ENCODE data around the gene ZNF428.

ZNF428 gene

DNA sequence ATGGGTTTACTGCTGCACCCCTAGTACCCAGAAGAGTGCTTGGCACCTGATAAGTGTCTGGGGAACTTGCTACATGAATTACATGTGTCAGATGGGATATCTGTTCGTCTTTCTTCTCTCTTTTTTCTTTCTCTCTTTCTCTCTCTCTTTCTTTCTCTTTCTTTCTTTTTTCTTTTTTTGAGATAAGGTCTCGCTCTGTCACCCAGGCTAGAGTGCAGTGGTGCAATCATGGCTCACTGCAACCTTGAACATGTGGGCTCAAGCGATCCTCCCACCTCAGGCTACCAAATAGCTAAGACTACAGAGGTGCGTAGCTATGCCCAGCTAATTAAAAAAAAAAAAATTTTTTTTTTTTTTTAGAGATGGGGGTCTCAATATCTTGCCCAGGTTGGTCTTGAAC lies 14.1 kb upstream of the ZNF428 start:
- Histone ChIP-seq H3K27me3 (ENCODE audit: insufficient read depth, low read length) (0 out of 2 replicates have a peak, but pooled peaks cover 9% of the 10 kb centered on the region), H3K9ac (ENCODE audit: low read length) (no peak overlapping the region), H3K27ac (ENCODE audit: low read depth, low read length, poor library complexity, severe bottlenecking) (no peak overlapping the region), H3K36me3 (ENCODE audit: insufficient read depth, low read length) (no peaks in the 10 kb centered on the region), H2AFZ (ENCODE audit: low read length) (no peak overlapping the region), H3K79me2 (ENCODE audit: insufficient read depth, low read length) (no peaks in the 10 kb centered on the region), H3K9me2 (ENCODE audit: low read depth, low read length) (no peaks in the 10 kb centered on the region), H3F3A (ENCODE audit: insufficient read depth, low read length) (no peaks in the 10 kb centered on the region), H3K4me2 (ENCODE audit: low read length) (no peak overlapping the region), H3K4me3 (ENCODE audit: low read depth, low read length, poor library complexity, severe bottlenecking) (no peak overlapping the region), H3K4me1 (ENCODE audit: insufficient read depth, low read length, severe bottlenecking) (no peaks in the 10 kb centered on the region), H3K9me3 (ENCODE audit: low read length) (no peaks in the 10 kb centered on the region), H4K20me1 (ENCODE audit: insufficient read depth, low read length) (no peaks in the 10 kb centered on the region)
- TF ChIP-seq, protein P1, sequence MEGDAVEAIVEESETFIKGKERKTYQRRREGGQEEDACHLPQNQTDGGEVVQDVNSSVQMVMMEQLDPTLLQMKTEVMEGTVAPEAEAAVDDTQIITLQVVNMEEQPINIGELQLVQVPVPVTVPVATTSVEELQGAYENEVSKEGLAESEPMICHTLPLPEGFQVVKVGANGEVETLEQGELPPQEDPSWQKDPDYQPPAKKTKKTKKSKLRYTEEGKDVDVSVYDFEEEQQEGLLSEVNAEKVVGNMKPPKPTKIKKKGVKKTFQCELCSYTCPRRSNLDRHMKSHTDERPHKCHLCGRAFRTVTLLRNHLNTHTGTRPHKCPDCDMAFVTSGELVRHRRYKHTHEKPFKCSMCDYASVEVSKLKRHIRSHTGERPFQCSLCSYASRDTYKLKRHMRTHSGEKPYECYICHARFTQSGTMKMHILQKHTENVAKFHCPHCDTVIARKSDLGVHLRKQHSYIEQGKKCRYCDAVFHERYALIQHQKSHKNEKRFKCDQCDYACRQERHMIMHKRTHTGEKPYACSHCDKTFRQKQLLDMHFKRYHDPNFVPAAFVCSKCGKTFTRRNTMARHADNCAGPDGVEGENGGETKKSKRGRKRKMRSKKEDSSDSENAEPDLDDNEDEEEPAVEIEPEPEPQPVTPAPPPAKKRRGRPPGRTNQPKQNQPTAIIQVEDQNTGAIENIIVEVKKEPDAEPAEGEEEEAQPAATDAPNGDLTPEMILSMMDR (IDR thresholded peaks at IDR 0.05; ENCODE audit: low read length): no peak
- no peak for TF ChIP-seq EZH2 (IDR thresholded peaks at IDR 0.05; ENCODE audit: borderline replicate concordance, low read length)

GRCh38 chr19:43631491-43631890 lies 12.1 kb upstream of the ZNF428 start:
- Histone ChIP-seq H3K27me3 (ENCODE audit: insufficient read depth, low read length) (0 out of 2 replicates have a peak, but pooled peaks cover 6% of the 10 kb centered on the region), H3K4me2 (ENCODE audit: low read length) (no peak overlapping the region), H4K20me1 (ENCODE audit: insufficient read depth, low read length) (no peaks in the 10 kb centered on the region), H3K79me2 (ENCODE audit: insufficient read depth, low read length) (no peaks in the 10 kb centered on the region), H3F3A (ENCODE audit: insufficient read depth, low read length) (no peaks in the 10 kb centered on the region), H2AFZ (ENCODE audit: low read length) (no peak overlapping the region), H3K9me3 (ENCODE audit: low read length) (no peaks in the 10 kb centered on the region), H3K9ac (ENCODE audit: low read length) (no peak overlapping the region), H3K4me3 (ENCODE audit: low read depth, low read length, poor library complexity, severe bottlenecking) (no peak overlapping the region), H3K9me2 (ENCODE audit: low read depth, low read length) (no peaks in the 10 kb centered on the region), H3K4me1 (ENCODE audit: insufficient read depth, low read length, severe bottlenecking) (no peaks in the 10 kb centered on the region), H3K27ac (ENCODE audit: low read depth, low read length, poor library complexity, severe bottlenecking) (no peak overlapping the region), H3K36me3 (ENCODE audit: insufficient read depth, low read length) (no peaks in the 10 kb centered on the region)
- TF ChIP-seq EZH2 (IDR thresholded peaks at IDR 0.05; ENCODE audit: borderline replicate concordance, low read length): no peak
- TF ChIP-seq, protein P1 (IDR thresholded peaks at IDR 0.05; ENCODE audit: low read length): no peak

DNA sequence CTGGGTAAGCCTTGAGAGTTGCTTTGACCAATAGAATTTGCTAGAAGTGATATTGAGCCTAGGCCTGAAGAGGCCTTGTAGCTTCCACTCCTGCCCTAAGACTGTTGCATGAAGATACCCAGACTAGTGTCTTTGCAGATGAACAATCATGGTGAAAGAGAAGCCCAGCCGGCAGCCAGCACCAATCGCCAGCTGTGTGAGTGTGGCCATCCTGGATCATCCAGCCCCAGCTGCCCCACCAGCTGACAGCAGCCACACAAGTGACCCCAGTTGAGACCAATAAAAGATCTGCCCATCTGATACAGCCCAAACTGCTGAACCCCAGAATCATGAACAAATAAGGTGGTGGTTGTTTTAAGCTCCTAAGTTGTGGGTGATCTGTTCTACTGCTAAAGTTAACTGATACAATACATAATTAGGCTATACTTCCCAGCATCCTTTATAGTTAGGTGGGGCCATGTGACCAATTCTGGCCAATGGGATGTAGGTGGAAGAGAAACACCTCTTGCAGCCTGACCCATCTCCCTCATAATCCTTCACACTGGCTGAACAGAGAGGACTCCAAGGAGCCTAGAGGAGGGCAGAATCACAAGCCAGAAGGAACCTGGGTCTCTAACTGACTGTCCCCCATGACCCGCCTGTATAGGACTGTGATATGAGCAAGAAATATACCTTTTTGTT lies 9.4 kb upstream of the ZNF428 start:
- Histone ChIP-seq H3K9me2 (ENCODE audit: low read depth, low read length) (no peaks in the 10 kb centered on the region), H3K4me3 (ENCODE audit: low read depth, low read length, poor library complexity, severe bottlenecking) (no peak overlapping the region), H3K79me2 (ENCODE audit: insufficient read depth, low read length) (no peaks in the 10 kb centered on the region), H3F3A (ENCODE audit: insufficient read depth, low read length) (no peaks in the 10 kb centered on the region), H3K27me3 (ENCODE audit: insufficient read depth, low read length) (0 out of 2 replicates have a peak, but pooled peaks cover 6% of the 10 kb centered on the region), H2AFZ (ENCODE audit: low read length) (no peak overlapping the region), H3K36me3 (ENCODE audit: insufficient read depth, low read length) (no peaks in the 10 kb centered on the region), H3K27ac (ENCODE audit: low read depth, low read length, poor library complexity, severe bottlenecking) (no peak overlapping the region), H3K4me2 (ENCODE audit: low read length) (no peak overlapping the region), H3K9me3 (ENCODE audit: low read length) (no peaks in the 10 kb centered on the region), H3K9ac (ENCODE audit: low read length) (no peak overlapping the region), H4K20me1 (ENCODE audit: insufficient read depth, low read length) (no peaks in the 10 kb centered on the region), H3K4me1 (ENCODE audit: insufficient read depth, low read length, severe bottlenecking) (no peaks in the 10 kb centered on the region)
- TF ChIP-seq EZH2 (IDR thresholded peaks at IDR 0.05; ENCODE audit: borderline replicate concordance, low read length): no peak
- TF ChIP-seq, protein P1 (IDR thresholded peaks at IDR 0.05; ENCODE audit: low read length): no peak

All from OCI-LY1 (cell line).